Ureter (tissue), 1 donor: ENCODE data around the gene DSEL. TPM values are rescaled to one million over a fixed set of nuclear protein-coding genes. Genes with fewer than 3 reads are reported as not detected.

Experiments used
- DNase-seq: peaks from one replicate; pipeline ENCODE4 v3.0.0-alpha.2; 2020; ENCODE audit warnings: low spot score
- total RNA-seq: library from RNA; stranded (reverse); gene quantifications from one replicate; pipeline ENCODE4 v1.2.4, GENCODE V29; 2023
- donor health status: DM: yes; HTN: yes; CAD: no.

The DSEL gene
- total RNA-seq, 1 donor from 2014 or later: 6.3 TPM

DNA sequence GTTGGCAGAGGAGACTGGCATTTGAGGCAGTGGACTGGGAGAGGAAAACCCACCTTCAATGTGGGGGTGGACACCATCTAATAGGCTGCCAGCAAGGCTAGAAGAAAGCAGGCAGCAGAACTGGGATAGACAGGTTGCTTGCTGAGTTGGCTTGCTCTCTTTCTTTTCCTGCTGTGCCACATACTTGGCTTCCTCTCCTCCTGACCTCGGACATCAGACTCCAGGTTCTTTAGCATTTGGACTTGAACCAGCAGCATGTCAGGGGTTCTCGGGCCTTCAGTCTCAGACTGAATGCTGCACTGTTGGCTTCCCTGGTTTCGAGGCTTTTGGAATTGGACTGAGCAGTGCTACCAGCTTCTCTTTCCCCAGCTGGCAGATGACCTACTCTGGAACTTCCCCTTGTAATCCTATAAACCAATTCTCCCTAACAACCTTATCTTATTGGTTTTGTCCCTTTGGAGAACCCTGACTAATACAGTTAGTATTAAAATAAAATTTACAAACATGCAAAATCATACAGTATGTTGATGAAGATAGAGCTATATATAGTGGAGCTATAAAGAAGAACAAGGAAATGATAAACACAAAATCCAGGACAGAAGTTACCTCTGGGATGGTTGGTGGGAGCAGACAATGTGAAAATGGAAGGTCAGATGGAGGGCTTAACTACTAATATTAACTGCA, 15.9 kb downstream of the DSEL start:
- no peak for DNase-seq

DNA sequence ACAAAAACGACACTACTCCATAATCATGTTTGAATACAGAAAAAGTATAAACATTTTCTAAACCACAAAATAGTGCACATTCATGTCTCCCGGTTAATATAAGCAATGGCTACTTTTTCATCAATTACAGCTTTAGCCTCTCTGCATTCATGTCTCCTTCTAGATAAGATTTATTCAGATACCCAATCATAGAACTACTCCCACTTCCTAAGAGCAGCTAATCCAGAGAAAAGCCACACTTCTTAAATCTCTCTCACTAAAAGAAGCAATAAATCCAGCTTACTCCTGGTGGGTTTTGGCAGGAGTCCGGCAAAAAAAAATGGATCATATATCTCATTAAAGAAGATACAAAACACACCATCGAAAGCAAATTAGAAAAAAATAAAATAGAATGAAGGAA, 20.1 kb downstream of the DSEL start:
- no peak for DNase-seq

DNA sequence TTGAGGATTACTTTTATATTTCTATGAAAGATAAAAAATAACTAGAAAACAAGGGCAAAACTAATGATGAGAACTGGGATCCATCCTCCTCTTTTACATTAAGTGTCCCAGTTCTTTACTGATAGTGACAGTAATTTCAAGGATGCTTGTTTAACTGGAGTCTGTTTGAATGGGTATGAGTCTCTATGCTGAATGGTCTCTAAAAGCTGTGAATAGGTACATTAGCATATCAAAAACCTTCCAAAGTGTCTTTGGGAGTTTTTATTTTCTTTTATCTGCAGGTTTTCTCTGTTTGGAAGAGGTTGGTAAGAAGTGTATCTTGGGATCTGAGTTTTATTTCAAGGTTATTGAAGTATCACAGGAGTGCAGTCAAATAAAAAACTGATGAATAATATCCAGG, 30.0 kb downstream of the DSEL start:
- no peak for DNase-seq

DNA sequence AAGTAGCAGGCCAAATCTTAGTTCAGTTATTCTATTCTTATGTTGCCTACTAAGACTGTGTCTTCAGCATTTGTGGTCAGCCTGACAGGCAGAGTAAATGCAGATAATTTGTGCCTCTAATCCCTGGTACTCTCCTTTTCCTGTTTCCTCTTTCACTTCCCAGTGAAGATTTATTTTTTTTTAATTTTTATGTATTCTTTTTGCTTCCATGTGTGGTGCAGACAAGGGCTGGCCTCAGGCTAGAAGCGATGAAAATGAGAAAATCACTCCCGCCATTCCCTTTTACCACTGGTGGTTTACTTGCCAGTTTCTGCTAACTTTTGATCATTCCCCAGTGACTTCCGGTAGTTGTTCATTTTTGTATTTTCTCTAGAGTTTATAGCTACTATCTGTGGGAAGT, 30.9 kb downstream of the DSEL start:
- DNase-seq: no peak

DNA sequence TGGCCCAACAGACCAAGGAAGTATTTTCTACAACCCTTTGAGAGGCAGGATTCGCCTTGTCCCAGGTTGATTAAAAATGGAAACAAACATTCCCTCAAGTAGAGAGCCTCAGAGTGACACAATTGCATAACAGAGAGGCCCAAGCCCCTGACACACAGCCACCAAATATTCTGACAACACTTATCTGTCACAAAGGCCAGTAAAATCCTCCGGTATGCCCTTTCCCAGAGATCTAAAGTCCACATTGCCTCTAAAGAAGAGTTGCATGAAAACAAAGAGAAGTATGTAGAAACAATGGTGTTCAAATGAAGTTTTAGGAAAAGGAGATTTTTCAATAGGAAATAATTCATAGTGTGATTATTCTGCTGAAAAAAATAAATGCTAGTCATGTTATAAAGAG, 32.1 kb downstream of the DSEL start:
- no peak for DNase-seq

DNA sequence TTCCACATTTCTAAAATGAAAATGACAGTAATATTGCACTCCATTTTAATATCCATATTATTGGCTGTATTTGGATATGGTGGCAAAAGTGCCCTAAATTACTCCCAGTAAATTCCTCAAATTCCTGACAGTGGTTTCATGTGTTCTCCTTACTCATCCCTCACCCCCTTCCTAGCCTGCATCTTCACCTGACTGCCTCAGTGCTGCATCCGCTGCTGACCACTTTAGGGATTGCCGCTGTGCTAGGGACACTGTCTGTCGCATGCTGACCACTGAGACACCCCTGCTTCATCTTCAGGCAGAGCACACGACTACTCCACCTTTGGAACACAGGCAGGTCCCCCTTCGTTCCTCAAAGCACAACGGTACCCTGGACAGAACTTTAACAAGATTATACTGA, 32.6 kb downstream of the DSEL start:
- DNase-seq: no peak

DNA sequence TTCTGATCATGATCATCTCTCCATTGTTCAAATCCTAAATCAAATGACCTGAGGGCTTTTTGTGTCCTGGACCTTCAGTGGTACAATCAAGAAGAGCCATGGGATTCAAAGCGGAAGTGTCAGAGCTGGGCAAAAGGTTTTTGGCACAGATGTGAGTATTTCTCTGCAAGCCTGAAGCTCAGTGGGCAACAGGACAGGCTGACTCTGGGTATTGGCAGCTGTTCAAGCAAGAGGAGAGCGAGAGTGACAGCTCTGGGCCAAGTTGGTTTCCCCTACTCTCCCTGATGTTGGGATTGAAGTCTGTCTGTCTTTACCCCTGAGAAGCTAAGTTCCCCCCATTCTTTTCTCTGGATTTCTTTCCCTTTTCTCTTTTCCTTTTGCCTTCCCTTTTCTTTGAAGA, 33.3 kb downstream of the DSEL start:
- no peak for DNase-seq

DNA sequence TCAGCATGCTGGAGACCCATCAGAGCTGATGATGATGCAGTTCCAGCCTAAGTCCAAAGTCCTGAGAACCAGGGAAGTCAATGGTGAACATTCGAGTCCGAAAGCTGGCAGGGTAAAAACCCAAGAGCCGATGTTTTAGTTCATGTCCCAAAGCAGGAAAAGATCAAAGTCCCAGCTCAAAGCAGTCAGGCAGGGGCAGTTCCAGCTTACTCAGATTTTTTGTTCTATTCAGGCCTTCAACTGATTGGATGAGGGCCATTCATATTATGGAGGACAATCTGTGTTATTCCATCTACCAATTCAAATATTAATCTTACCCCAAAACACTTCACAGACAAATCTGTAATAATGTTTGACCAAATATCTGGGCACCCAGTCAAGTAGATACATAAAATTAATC, 38.3 kb downstream of the DSEL start:
- DNase-seq: no peak

DNA sequence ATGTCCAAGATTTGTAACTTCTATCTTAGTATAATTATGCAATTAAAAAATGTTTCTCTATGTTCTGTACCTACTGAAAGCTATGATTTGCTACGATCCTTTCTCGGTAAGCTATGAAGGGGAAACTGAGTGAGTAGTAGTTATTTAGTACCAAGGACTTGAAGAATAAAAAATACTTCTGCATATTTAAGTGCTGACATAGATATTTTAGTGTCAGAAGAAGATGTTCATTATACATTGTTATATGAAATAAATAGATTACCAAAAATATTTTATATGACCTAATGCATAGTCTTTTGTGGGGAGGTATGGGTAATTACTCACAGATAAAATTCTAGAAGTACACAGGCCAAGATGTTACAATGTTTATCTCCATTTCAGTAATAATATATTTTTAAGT, 39.0 kb downstream of the DSEL start:
- no peak for DNase-seq

DNA sequence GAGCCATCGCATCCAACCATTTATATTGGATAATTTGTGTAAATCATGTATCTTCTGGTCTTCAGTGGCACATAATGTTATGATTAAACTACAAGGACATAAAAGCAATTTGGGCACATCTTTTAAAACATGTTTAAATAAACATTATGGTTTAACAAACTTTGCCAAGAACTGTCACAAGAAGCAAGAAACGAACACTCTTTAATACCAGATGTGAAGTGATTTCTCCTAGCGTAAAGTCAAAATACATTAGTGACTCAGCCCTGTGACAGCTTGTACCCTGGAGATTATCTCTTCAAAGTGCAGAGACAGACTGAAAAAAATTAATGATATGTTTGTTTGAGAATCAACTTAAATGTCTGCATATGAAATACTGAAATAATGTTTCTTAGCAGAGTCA, 39.9 kb downstream of the DSEL start:
- no peak for DNase-seq

DNA sequence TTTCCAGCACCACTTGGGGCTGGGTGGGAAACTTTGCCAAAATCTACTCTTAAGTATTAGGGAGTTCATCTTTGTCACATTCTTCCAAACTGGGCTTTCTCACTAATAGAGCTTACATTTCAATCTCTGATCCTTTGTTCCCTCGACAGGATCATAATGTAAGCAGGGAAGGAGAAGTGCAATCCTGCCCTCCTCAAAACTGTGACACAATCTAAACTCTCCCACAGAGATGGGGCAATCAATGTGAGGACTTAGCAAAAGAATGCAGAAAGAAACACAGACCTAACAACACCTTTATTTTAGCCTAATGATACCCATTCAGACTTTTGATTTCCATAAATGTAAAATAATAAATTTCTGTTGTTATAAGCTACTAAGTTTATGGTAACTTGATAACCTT, 40.8 kb downstream of the DSEL start:
- DNase-seq: no peak

DNA sequence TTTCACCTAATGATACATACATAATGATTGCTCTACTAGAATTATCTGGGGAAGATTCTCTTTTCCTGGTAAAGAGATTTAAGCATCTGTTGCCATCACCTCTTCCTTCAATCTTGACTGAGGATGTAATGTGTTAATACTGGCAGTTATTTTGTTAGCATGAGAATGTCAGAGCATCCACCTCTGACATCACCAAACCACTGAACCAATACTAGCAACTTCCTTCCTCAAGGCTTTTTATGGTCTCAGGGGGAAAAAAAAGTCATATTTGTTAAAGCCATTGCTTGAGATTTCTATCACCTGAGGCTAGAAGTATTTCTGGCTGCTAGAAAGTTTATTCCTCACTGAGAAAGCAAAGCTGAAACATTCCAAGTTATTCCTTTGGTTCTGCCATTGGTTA, 48.5 kb downstream of the DSEL start:
- no peak for DNase-seq

DNA sequence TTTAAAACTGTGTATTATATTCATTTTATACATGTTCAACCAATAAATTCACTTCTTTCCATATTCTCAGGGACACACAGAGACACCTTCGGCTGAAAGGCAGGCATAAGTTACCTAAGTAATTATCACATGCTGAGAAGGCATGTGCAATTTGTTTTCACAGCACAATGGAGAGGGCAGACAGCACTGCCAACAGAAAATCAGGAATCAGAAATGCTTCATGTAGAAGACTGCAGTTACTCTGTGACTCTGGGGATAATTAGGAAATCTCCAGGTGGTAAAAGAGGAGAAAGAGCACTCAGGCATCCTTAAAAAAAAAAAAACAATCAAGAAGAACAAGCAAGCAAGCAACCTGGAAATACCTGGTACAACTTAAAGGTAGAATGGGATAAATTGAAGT, 49.3 kb downstream of the DSEL start:
- no peak for DNase-seq

DNA sequence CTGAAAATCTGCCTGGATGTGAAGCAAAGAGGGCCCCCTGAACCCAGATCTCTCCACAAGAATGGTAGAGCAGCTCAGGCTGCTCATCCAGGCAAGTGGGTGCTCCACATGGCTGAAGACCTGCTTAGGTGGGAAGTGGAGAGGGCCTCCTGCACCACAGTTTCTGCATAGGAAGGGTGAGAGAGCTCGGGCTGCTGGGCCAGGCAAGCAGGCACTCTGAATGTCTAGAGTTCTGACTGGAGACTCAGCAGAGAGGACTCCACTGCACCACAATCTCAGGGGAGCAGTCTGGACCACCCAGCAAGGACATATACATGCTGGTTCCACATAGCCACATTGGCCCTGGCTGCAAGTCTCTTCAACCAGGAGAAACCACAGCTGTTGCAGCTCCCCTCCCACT, 52.0 kb downstream of the DSEL start:
- DNase-seq: no peak

DNA sequence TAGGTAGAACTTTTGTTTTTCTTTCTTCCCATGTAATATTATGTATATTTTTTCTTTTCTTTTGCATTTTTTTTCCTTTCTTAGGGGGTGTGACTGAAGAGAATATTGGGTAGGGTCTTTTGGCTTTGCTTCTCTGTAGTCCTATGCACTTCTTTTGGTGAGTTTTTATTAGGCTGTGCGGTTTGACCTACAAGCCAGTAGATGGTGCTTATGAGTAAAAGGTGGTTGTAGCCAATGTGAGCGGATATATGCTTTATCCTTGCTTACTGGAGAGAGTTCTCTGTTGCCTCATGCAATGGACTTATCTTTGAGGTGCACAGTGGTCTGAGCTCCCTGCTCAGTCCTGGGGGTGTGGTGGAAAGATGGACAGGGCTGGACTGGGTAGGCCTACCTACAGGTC, 52.7 kb downstream of the DSEL start:
- no peak for DNase-seq

DNA sequence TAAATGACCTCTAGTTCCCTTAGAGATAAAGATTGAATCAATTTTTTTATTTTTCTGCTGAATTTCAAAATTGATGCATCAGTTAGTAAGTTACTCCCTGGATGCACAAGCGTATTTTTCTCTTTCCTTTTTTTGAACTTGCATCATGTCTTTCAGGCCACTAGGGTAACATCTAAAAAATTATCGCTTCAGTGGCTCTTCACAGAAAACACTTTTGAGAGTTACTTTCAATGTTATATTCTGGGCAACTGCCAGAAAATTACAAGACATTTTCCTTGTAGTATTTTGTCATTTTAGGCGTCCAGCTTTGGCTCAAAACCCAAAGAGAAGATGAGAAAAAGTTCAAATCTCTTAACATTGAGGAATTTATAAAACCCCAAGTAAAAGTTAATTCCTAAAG, 59.8 kb downstream of the DSEL start:
- no peak for DNase-seq
